ENCODE data around the gene ESF1. TPM values are rescaled to one million over a fixed set of nuclear protein-coding genes. Genes with fewer than 3 reads are reported as not detected.

ESF1 gene
- total RNA-seq, 4 donors from 2014 or later: 14.9 to 28.0 (median 16.5) TPM

DNA sequence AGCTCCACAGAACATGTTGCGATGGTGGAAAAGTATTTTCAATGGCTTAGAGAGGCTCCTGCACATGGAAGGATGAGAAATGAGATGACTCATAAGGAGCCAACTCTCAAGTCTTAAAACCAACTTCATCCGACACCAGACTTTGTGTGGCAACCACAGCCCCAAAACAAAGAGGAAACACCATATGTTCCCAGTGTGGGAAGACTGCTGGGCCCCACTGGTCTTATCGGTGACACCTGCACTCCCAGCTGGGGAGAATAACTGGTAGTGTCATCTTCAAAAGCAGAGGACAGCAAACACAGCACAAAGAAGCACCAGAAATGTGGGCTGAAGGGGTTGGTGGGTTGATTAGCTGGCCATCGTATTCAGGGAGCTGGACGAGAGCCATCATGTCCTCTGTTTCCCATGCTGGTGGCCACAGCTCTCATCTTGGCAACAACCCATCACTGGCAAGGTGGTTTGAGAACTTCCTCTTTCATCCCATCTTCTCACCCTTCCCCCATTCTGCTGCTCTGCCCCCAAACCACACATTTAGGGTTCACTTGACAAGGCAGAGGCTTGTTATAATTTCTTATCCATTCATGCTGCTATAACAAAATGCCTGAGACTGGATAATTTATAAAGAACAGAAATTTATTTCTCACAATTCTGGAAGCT lies 100.0 kb downstream of the ESF1 start:
- Histone ChIP-seq H3K9me3 (no peaks in the 10 kb centered on the region), H3K36me3 (no peaks in the 10 kb centered on the region), H3K27me3 (no peaks in the 10 kb centered on the region), H3K4me1 (peaks cover 0 to 5% (median 1%) of the 10 kb centered on the region in 4 donors), H3K4me3 (no peak overlapping the region), H3K27ac (no peak overlapping the region)
- DNase-seq (ENCODE audit: low spot score in 2 of 2): no peak
- TF ChIP-seq, protein P1, sequence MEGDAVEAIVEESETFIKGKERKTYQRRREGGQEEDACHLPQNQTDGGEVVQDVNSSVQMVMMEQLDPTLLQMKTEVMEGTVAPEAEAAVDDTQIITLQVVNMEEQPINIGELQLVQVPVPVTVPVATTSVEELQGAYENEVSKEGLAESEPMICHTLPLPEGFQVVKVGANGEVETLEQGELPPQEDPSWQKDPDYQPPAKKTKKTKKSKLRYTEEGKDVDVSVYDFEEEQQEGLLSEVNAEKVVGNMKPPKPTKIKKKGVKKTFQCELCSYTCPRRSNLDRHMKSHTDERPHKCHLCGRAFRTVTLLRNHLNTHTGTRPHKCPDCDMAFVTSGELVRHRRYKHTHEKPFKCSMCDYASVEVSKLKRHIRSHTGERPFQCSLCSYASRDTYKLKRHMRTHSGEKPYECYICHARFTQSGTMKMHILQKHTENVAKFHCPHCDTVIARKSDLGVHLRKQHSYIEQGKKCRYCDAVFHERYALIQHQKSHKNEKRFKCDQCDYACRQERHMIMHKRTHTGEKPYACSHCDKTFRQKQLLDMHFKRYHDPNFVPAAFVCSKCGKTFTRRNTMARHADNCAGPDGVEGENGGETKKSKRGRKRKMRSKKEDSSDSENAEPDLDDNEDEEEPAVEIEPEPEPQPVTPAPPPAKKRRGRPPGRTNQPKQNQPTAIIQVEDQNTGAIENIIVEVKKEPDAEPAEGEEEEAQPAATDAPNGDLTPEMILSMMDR (IDR thresholded peaks at IDR 0.05): no peak
- TF ChIP-seq EP300 (IDR thresholded peaks at IDR 0.05): no peak
- TF ChIP-seq POLR2A (IDR thresholded peaks at IDR 0.05): no peak
- WGBS, 2 donors: 80 to 81% methylated on average over 5 of the region's 5 CpGs

DNA sequence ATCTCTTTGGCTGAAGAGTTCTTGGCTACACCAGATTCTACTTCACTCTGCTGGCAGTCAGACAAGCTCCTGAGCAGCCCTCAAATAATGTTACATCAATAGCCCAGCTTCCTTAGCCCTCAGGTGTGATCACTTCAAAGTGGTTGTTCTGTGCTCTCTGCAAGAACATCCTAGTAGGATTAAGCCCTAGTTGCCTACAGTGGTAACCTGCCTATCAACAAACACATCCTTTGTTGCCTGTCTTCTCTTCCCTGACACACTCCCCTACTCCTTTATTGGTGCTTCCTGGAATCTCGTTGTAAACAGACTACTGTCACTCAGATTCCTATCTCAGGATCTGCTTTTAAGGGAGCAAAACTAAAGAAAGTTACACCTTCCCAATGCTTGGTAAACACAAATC lies 100.9 kb downstream of the ESF1 start:
- no peak for DNase-seq (ENCODE audit: low spot score in 2 of 2)
- Histone ChIP-seq H3K27me3 (no peaks in the 10 kb centered on the region), H3K4me3 (no peak overlapping the region), H3K9me3 (no peaks in the 10 kb centered on the region), H3K36me3 (no peaks in the 10 kb centered on the region), H3K27ac (no peak overlapping the region), H3K4me1 (peaks cover 0 to 5% (median 1%) of the 10 kb centered on the region in 4 donors)
- WGBS, 2 donors: 20 to 23% methylated on average over 1 of the region's 1 CpG
- TF ChIP-seq POLR2A (IDR thresholded peaks at IDR 0.05) (no peak), EP300 (IDR thresholded peaks at IDR 0.05) (no peak)
- TF ChIP-seq, protein P1 (IDR thresholded peaks at IDR 0.05): no peak

DNA sequence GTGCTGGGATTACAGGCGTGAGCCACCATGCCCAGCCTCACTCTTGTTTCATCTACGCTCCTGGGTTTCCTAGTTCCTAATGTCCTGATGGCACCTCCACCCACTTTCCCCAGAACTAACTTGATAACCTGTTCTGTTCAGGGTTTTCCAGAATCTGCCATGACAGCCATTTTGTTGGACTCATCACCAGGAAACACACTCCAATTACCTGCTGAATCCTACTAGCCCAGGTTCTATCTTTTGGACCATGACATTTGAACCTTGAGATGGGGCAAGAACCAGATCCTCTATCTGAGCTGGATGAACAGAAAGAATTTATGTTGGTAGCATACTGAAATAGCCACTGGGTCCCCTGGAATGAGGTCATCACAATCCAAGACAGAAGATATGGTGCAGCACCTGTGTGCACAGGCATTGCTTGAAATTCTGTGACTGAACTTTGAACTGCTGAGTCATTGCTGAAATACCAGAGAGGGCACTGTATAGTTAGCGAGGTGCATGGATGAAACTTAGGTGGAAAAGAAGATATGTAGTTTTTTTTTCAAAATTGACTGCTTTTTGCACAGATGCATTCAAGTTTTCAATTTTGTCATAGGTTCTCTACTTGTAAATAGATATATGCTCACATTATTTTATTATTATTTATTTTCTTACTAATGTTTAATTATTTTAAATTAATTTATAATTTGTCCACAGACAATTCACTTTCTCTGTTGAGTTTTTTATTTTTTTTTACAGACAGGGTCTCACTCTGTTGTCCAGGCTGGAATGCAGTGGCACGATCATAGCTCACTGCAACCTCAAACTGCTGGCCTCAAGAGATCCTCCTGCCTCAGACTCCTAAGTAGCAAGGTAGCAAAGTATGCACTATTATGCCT lies 103.2 kb downstream of the ESF1 start:
- H3K4me1 ChIP-seq: no peaks in the 10 kb centered on the region
- 71 to 93% methylated on average over 4 of the region's 4 CpGs for WGBS, 2 donors
- no peaks in the 10 kb centered on the region for H3K36me3 ChIP-seq
- H3K4me3 ChIP-seq: no peak overlapping the region
- TF ChIP-seq POLR2A (IDR thresholded peaks at IDR 0.05) (no peak), EP300 (IDR thresholded peaks at IDR 0.05) (no peak)
- TF ChIP-seq, protein P1 (IDR thresholded peaks at IDR 0.05): no peak
- H3K27ac ChIP-seq: no peak overlapping the region
- no peaks in the 10 kb centered on the region for H3K27me3 ChIP-seq
- DNase-seq (ENCODE audit: low spot score in 2 of 2): no peak
- no peaks in the 10 kb centered on the region for H3K9me3 ChIP-seq

DNA sequence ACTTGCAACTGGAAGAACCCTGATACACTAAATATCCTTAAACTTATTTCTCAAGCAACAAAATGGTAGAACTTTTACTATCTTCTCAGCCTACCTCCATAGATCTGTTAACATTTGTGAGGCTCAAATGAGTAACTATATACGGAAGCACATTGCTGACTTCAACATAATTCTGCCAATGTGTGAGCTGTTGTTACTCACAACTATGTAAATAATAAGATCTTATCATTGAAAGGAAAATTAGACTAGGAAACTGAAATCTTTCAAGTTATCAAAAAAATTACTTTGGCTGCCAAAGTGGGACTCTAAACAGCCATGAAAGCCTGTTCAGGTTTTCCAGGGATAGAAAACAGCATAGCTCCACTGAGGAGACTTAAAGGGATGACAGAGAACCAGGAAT lies 105.8 kb downstream of the ESF1 start:
- H3K36me3 ChIP-seq: no peaks in the 10 kb centered on the region
- TF ChIP-seq POLR2A (IDR thresholded peaks at IDR 0.05): no peak
- no peak for TF ChIP-seq EP300 (IDR thresholded peaks at IDR 0.05)
- TF ChIP-seq, protein P1 (IDR thresholded peaks at IDR 0.05): no peak
- H3K27me3 ChIP-seq: no peaks in the 10 kb centered on the region
- DNase-seq (ENCODE audit: low spot score in 2 of 2): no peak
- 63 to 77% methylated on average over 1 of the region's 1 CpG for WGBS, 2 donors
- no peak overlapping the region for H3K4me3 ChIP-seq
- no peaks in the 10 kb centered on the region for H3K4me1 ChIP-seq
- H3K9me3 ChIP-seq: no peaks in the 10 kb centered on the region
- H3K27ac ChIP-seq: no peak overlapping the region

DNA sequence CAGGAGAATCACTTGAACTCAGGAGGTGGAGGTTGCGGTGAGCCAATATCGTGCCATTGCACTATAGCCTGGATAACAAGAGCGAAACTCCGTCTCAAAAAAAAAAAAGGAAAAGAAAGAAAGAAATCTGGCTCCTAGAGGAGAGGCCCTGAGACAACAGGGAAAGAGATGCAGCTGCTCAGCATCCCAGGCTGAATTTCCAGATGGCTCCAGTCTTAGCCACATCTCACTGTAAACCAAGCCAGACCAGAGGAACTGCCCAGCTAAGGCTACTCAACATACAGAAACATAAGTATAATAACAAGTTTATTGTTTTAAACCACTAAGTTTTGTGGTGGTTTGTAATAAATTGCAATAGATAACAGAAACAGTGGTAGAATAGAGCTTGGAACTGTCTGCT lies 107.5 kb downstream of the ESF1 start:
- no peak overlapping the region for H3K27ac ChIP-seq
- TF ChIP-seq POLR2A (IDR thresholded peaks at IDR 0.05) (no peak), EP300 (IDR thresholded peaks at IDR 0.05) (no peak)
- TF ChIP-seq, protein P1 (IDR thresholded peaks at IDR 0.05): no peak
- peaks cover 0 to 12% (median 5%) of the 10 kb centered on the region in 4 donors for H3K4me1 ChIP-seq
- no peak overlapping the region for H3K4me3 ChIP-seq
- no peaks in the 10 kb centered on the region for H3K27me3 ChIP-seq
- no peaks in the 10 kb centered on the region for H3K36me3 ChIP-seq
- 91 to 98% methylated on average over 4 of the region's 4 CpGs for WGBS, 2 donors
- no peaks in the 10 kb centered on the region for H3K9me3 ChIP-seq
- DNase-seq (ENCODE audit: low spot score in 2 of 2): no peak
